NCI-H1694 (cell line): ENCODE measurements around the gene ABCA5.

Experiments
- DNase-seq: peaks from one replicate; lab custom pipeline; 2025; lab: John Stamatoyannopoulos, UW

Gene ABCA5

GRCh38 chr17:69327060-69327831, at the start of gene ABCA5:
Gene ABCA5 (minus strand): TSS chr17:69327133. CDS start chr17:69314415, 12,718 bp downstream.
- peak; percentile 76 for DNase-seq

- DNase-seq: no peak
Observed at GRCh38 chr17:69375229-69375628, 48.3 kb upstream of the ABCA5 start.

- DNase-seq: no peak
Observed at GRCh38 chr17:69373069-69373468, 46.1 kb upstream of the ABCA5 start.

- DNase-seq: no peak
Observed at GRCh38 chr17:69367298-69367697, 40.4 kb upstream of the ABCA5 start.

- DNase-seq: no peak
Observed at GRCh38 chr17:69363488-69364210, 36.7 kb upstream of the ABCA5 start.

GRCh38 chr17:69361156-69361555, 34.2 kb upstream of the ABCA5 start:
- DNase-seq: no peak

- DNase-seq: no peak
Observed at GRCh38 chr17:69358688-69359596, 32.0 kb upstream of the ABCA5 start.

- peak; percentile 23 for DNase-seq
Observed at GRCh38 chr17:69357701-69358100, 30.8 kb upstream of the ABCA5 start.

GRCh38 chr17:69356625-69357024, 29.7 kb upstream of the ABCA5 start:
- no peak for DNase-seq

GRCh38 chr17:69350911-69351310, 24.0 kb upstream of the ABCA5 start:
- no peak for DNase-seq

GRCh38 chr17:69348429-69348828, 21.5 kb upstream of the ABCA5 start:
- DNase-seq: no peak

GRCh38 chr17:69346766-69347165, 19.8 kb upstream of the ABCA5 start:
- no peak for DNase-seq

GRCh38 chr17:69344939-69345338, 18.0 kb upstream of the ABCA5 start:
- DNase-seq: no peak

GRCh38 chr17:69342896-69343644, 16.1 kb upstream of the ABCA5 start:
- DNase-seq: no peak

GRCh38 chr17:69339937-69340336, 13.0 kb upstream of the ABCA5 start:
- no peak for DNase-seq

- DNase-seq: no peak
Observed at GRCh38 chr17:69336996-69337395, 10.1 kb upstream of the ABCA5 start.

GRCh38 chr17:69336580-69336979, 9.6 kb upstream of the ABCA5 start:
- DNase-seq: no peak

GRCh38 chr17:69335058-69335457, 8.1 kb upstream of the ABCA5 start:
- DNase-seq: no peak

GRCh38 chr17:69333561-69333960, 6.6 kb upstream of the ABCA5 start:
- no peak for DNase-seq

- no peak for DNase-seq
Observed at GRCh38 chr17:69331756-69332155, 4.8 kb upstream of the ABCA5 start.

GRCh38 chr17:69326377-69327059, 415 bp downstream of the ABCA5 start:
- no peak for DNase-seq
